ENCODE measurements around the gene BMP2K. TPM values are rescaled to one million over a fixed set of nuclear protein-coding genes. Genes with fewer than 3 reads are reported as not detected.

BMP2K gene
- total and polyA plus RNA-seq, 2 experiments from 2014 or later = 8.2 to 32.5 TPM

GRCh38 chr4:78878031-78878430 is 101.9 kb downstream of the BMP2K start (continued):
- no peak for TF ChIP-seq REST (IDR thresholded peaks at IDR 0.05; ENCODE audit: unreplicated experiment)

GRCh38 chr4:78880874-78881492 is 104.8 kb downstream of the BMP2K start:
- Histone ChIP-seq H3K9me2 (ENCODE audit: insufficient read depth) (no peaks in the 10 kb centered on the region), H3K27me3 (ENCODE audit: insufficient read depth) (no peaks in the 10 kb centered on the region), H4K20me1 (replicated peaks; ENCODE audit: insufficient read depth) (no peaks in the 10 kb centered on the region), H3K36me3 (ENCODE audit: insufficient read depth) (no peaks in the 10 kb centered on the region), H3K4me2 (no peak overlapping the region), H3K4me1 (ENCODE audit: insufficient read depth) (peaks cover 9% of the 10 kb centered on the region), H3K4me3 (no peak overlapping the region), H3F3A (replicated peaks; ENCODE audit: low read depth) (no peaks in the 10 kb centered on the region), H2AFZ (no peak overlapping the region), H3K27ac (ENCODE audit: low read depth) (no peak overlapping the region), H3K79me2 (replicated peaks; ENCODE audit: insufficient read depth) (no peaks in the 10 kb centered on the region)
- TF ChIP-seq CREB1 (CRISPR knock-in tag; IDR thresholded peaks at IDR 0.05; ENCODE audit: low read depth) = no peak
- no peak for ATAC-seq
- Mint-ChIP-seq H3K27me3 (ENCODE audit: insufficient read depth, low read depth, poor library complexity) (no peaks in the 10 kb centered on the region), H3K36me3 (ENCODE audit: low read depth) (no peaks in the 10 kb centered on the region), H3K4me1 (peaks cover 6% of the 10 kb centered on the region), H3K9me3 (no peaks in the 10 kb centered on the region), H3K27ac (no peak overlapping the region), H3K4me3 (no peak overlapping the region)
- DNase-seq (ENCODE audit: low spot score) = no peak

- no peak overlapping the region for H3K4me2 ChIP-seq
- no peak for DNase-seq (ENCODE audit: low spot score)
- H3K27me3 Mint-ChIP-seq (ENCODE audit: insufficient read depth, low read depth, poor library complexity) = no peaks in the 10 kb centered on the region
Observed at GRCh38 chr4:78885598-78885997, 109.4 kb downstream of the BMP2K start.

GRCh38 chr4:78889955-78890354 is 113.8 kb downstream of the BMP2K start:
- no peaks in the 10 kb centered on the region for H3K79me2 ChIP-seq (replicated peaks; ENCODE audit: insufficient read depth)
- H2AFZ ChIP-seq = no peak overlapping the region
- no peak overlapping the region for H3K27ac ChIP-seq (ENCODE audit: low read depth)
- H3K4me2 ChIP-seq = no peak overlapping the region
- Mint-ChIP-seq H3K4me3 (no peak overlapping the region), H3K36me3 (ENCODE audit: low read depth) (peaks cover 13% of the 10 kb centered on the region; the same call in 2 of the 3 replicates), H3K27me3 (ENCODE audit: insufficient read depth, low read depth, poor library complexity) (no peaks in the 10 kb centered on the region), H3K27ac (no peak overlapping the region), H3K9me3 (no peaks in the 10 kb centered on the region), H3K4me1 (no peaks in the 10 kb centered on the region)
- no peaks in the 10 kb centered on the region for H3K36me3 ChIP-seq (ENCODE audit: insufficient read depth)
- no peaks in the 10 kb centered on the region for H3K4me1 ChIP-seq (ENCODE audit: insufficient read depth)
- no peak for DNase-seq (ENCODE audit: low spot score)
- H4K20me1 ChIP-seq (replicated peaks; ENCODE audit: insufficient read depth) = no peaks in the 10 kb centered on the region
- H3F3A ChIP-seq (replicated peaks; ENCODE audit: low read depth) = no peaks in the 10 kb centered on the region
- no peaks in the 10 kb centered on the region for H3K9me2 ChIP-seq (ENCODE audit: insufficient read depth)
- no peak for ATAC-seq
- H3K4me3 ChIP-seq = no peak overlapping the region
- H3K27me3 ChIP-seq (ENCODE audit: insufficient read depth) = no peaks in the 10 kb centered on the region
- TF ChIP-seq STAT1 (IDR thresholded peaks at IDR 0.05; ENCODE audit: unreplicated experiment) (no peak), JUNB (IDR thresholded peaks at IDR 0.05; ENCODE audit: unreplicated experiment) (no peak), ZNF462 (CRISPR knock-in tag; IDR thresholded peaks at IDR 0.05) (no peak)

More at GRCh38 chr4:78885598-78885997, 109.4 kb downstream of the BMP2K start:
- H3K4me3 ChIP-seq = no peak overlapping the region
- ATAC-seq = no peak
- H3K79me2 ChIP-seq (replicated peaks; ENCODE audit: insufficient read depth) = no peaks in the 10 kb centered on the region
- peaks cover 13% of the 10 kb centered on the region; the same call in 2 of the 3 replicates for H3K36me3 Mint-ChIP-seq (ENCODE audit: low read depth)
- H3K4me1 Mint-ChIP-seq = no peaks in the 10 kb centered on the region
- no peak overlapping the region for H2AFZ ChIP-seq
- no peaks in the 10 kb centered on the region for H3K36me3 ChIP-seq (ENCODE audit: insufficient read depth)
- no peaks in the 10 kb centered on the region for H3K9me3 Mint-ChIP-seq
- no peak overlapping the region for H3K27ac ChIP-seq (ENCODE audit: low read depth)
- H3K9me2 ChIP-seq (ENCODE audit: insufficient read depth) = no peaks in the 10 kb centered on the region
- H3K27ac Mint-ChIP-seq = no peak overlapping the region; the same call in 1 of the 2 replicates
- H3K27me3 ChIP-seq (ENCODE audit: insufficient read depth) = no peaks in the 10 kb centered on the region
- no peak for TF ChIP-seq STAT1 (IDR thresholded peaks at IDR 0.05; ENCODE audit: unreplicated experiment)
- no peaks in the 10 kb centered on the region for H4K20me1 ChIP-seq (replicated peaks; ENCODE audit: insufficient read depth)
- no peaks in the 10 kb centered on the region for H3K4me1 ChIP-seq (ENCODE audit: insufficient read depth)
- no peaks in the 10 kb centered on the region for H3F3A ChIP-seq (replicated peaks; ENCODE audit: low read depth)
- no peak overlapping the region for H3K4me3 Mint-ChIP-seq

Measured in GM23338 (cell line).